Mucosa of descending colon (tissue), 3 donors: ENCODE results near the gene FGF8. TPM values are rescaled to one million over a fixed set of nuclear protein-coding genes. Genes with fewer than 3 reads are reported as not detected.
"Not testable (repeated sequence)": the region's sequence is repeated elsewhere in the genome, so short reads cannot be mapped to it uniquely, and the experiment has no call there.

ENCODE experiments used
- ATAC-seq: fragments of 200-7000 bp; cut with Tn5 transposase; one replicate; pipeline ENCODE4 v1.9.1; 2020; ENCODE audit warnings: mild to moderate bottlenecking, moderate library complexity
- DNase-seq, 3 donors: peaks; one replicate each; pipeline ENCODE4 v3.0.0-alpha.2; 2020
- H3K36me3 ChIP-seq: fragments of 200-600 bp; one replicate; pipeline ENCODE4 v1.8.0; 2021; ENCODE audit warnings: low read depth, mild to moderate bottlenecking
- H3K4me1 ChIP-seq: fragments of 200-600 bp; one replicate; pipeline ENCODE4 v1.8.0; 2021; ENCODE audit warnings: low read depth, mild to moderate bottlenecking
- H3K4me3 ChIP-seq: fragments of 200-600 bp; one replicate; pipeline ENCODE4 v1.8.0; 2021; ENCODE audit warnings: mild to moderate bottlenecking
- H3K9me3 ChIP-seq: fragments of 200-600 bp; one replicate; pipeline ENCODE4 v1.8.0; 2021; ENCODE audit warnings: mild to moderate bottlenecking
- CTCF ChIP-seq: fragments of 200-600 bp; IDR thresholded peaks from one replicate; pipeline ENCODE4 v1.8.0; 2022; ENCODE audit warnings: antibody characterized with exemption, mild to moderate bottlenecking
- intact Hi-C, 2 donors: fragments of 100-400 bp; cut with DNase I in 1 of 2; cut with micrococcal nuclease in 1 of 2; formaldehyde crosslinking; loops; one replicate each; pipeline versions ENCODE4 v1.11.0 to v1.11.1; 2022; cut with DNase I, micrococcal nuclease
- total RNA-seq, 3 donors: library from RNA; stranded (reverse); fragmentation: NEBNext Ultra II Directional in 2 of 3; extraction: Animal tissue kit (Norgen Biotek cat#: 25700) in 2 of 3; gene quantifications; one replicate each; pipeline versions ENCODE4 v1.2.1 to v1.2.4, GENCODE V29; 2021 to 2023
- donor health status: DM: no; HTN: no; CAD: no; lungs with moderate emphysema.
- donor health status: DM: no; HTN: no; CAD: no.
- donor health status: DM: no; HTN: yes; CAD: no.

FGF8 gene
- total RNA-seq, 3 donors from 2014 or later = not detected

GRCh38 chr10:101807158-101807557 is 31.2 kb upstream of the FGF8 start:
- peaks cover 7% of the 10 kb centered on the region for H3K36me3 ChIP-seq
- TF ChIP-seq CTCF = no peak
- no peaks in the 10 kb centered on the region for H3K4me1 ChIP-seq
- ATAC-seq (no peak), DNase-seq (no peak)
- no peak overlapping the region for H3K4me3 ChIP-seq
- H3K9me3 ChIP-seq = no peaks in the 10 kb centered on the region
- intact Hi-C loops = no loop called here

GRCh38 chr10:101803511-101803910 is 27.6 kb upstream of the FGF8 start:
- no peak for TF ChIP-seq CTCF
- no peak overlapping the region for H3K4me3 ChIP-seq
- no peaks in the 10 kb centered on the region for H3K36me3 ChIP-seq
- DNase-seq (no peak), ATAC-seq (no peak)
- no peaks in the 10 kb centered on the region for H3K4me1 ChIP-seq
- intact Hi-C loops = no loop called here
- no peaks in the 10 kb centered on the region for H3K9me3 ChIP-seq

GRCh38 chr10:101797403-101798059 is 21.6 kb upstream of the FGF8 start:
- no peak for ATAC-seq
- Histone ChIP-seq H3K9me3 (no peaks in the 10 kb centered on the region), H3K4me1 (no peaks in the 10 kb centered on the region), H3K4me3 (no peak overlapping the region), H3K36me3 (peaks cover 12% of the 10 kb centered on the region)
- DNase-seq = no peak
- intact Hi-C loops = no loop called here
- TF ChIP-seq CTCF = no peak

- no peak overlapping the region for H3K4me3 ChIP-seq
- intact Hi-C loops = no loop called here
- H3K36me3 ChIP-seq = peaks cover 25% of the 10 kb centered on the region
- no peaks in the 10 kb centered on the region for H3K4me1 ChIP-seq
- no peak for ATAC-seq
- no peaks in the 10 kb centered on the region for H3K9me3 ChIP-seq
- no peak for DNase-seq
- no peak for TF ChIP-seq CTCF
These were observed 17.6 kb upstream of the FGF8 start for GRCh38 chr10:101793526-101793925.

GRCh38 chr10:101789686-101790085 is 13.8 kb upstream of the FGF8 start:
- H3K4me1 ChIP-seq = no peaks in the 10 kb centered on the region
- ATAC-seq (no peak), DNase-seq (no peak)
- intact Hi-C loops = no loop called here
- H3K9me3 ChIP-seq = no peaks in the 10 kb centered on the region
- H3K4me3 ChIP-seq = no peak overlapping the region
- H3K36me3 ChIP-seq = peaks cover 29% of the 10 kb centered on the region
- TF ChIP-seq CTCF = no peak

GRCh38 chr10:101789231-101789630 is 13.3 kb upstream of the FGF8 start:
- H3K36me3 ChIP-seq = peaks cover 29% of the 10 kb centered on the region
- DNase-seq, H3K9me3 ChIP-seq, H3K4me3 ChIP-seq, H3K4me1 ChIP-seq, intact Hi-C loops, ATAC-seq: not testable (repeated sequence)
